Endothelial cell of umbilical vein (primary cell): ENCODE data around the gene GRK1. TPM values are rescaled to one million over a fixed set of nuclear protein-coding genes. Genes with fewer than 3 reads are reported as not detected.

Experiments
- BruUV-seq: library from RNA; stranded (reverse); fragments of 400-500 nt; replicated peaks from 2 replicates; lab custom pipeline; 2021; lab: Mats Ljungman, UMichigan
- CTCF ChIA-PET: fragments of 300-600, 350-600 bp; sonication (Branson Sonifier 250); formaldehyde crosslinking; loops from one replicate; lab custom pipeline; 2021; ENCODE audit warnings: antibody characterized with exemption, inconsistent platforms; lab: Charles Lee
- POLR2A ChIA-PET: fragments of 300-600, 350-600 bp; sonication (Branson Sonifier 250); formaldehyde crosslinking; loops from one replicate; lab custom pipeline; 2021; ENCODE audit warnings: antibody characterized with exemption, inconsistent platforms; lab: Charles Lee
- DNase-seq: peaks from one replicate; pipeline ENCODE4 v3.0.0-alpha.2; 2011; ENCODE audit warnings: low read depth, low spot score
- FAIRE-seq: peaks from 2 replicates; lab custom pipeline; 2011; peaks lifted over from hg19 to GRCh38; lab: Jason Lieb, UNC
- H2AFZ ChIP-seq: 2 replicates; pipeline ENCODE4 v1.6.0; 2012; ENCODE audit warnings: low read depth, low read length, control low read depth, inconsistent platforms
- H3K27ac ChIP-seq: 2 replicates; pipeline ENCODE4 v1.5.1; 2011; ENCODE audit warnings: low read depth, mild to moderate bottlenecking, control low read depth, low read length, moderate library complexity; ENCODE audit not compliant: insufficient read depth
- H3K27me3 ChIP-seq, 2 experiments: 2 replicates each; pipeline versions ENCODE4 v1.6.0 to v1.6.1; 2011; ENCODE audit warnings: low read length in 2 of 2, mixed read lengths in 1 of 2; ENCODE audit not compliant: control insufficient read depth in 2 of 2, insufficient read depth in 2 of 2
- H3K36me3 ChIP-seq, 2 experiments: 2 replicates in 1 of 2; 3 replicates in 1 of 2; pipeline ENCODE4 v1.5.1; 2011; ENCODE audit warnings: low read length in 2 of 2, mild to moderate bottlenecking in 1 of 2, moderate library complexity in 1 of 2; ENCODE audit not compliant: control insufficient read depth in 2 of 2, insufficient read depth in 2 of 2; ENCODE audit errors: extremely low read depth in 1 of 2
- H3K4me1 ChIP-seq: 3 replicates; pipeline ENCODE4 v1.5.1; 2011; ENCODE audit warnings: mild to moderate bottlenecking, low read length; ENCODE audit not compliant: control insufficient read depth, insufficient read depth; ENCODE audit errors: extremely low read depth
- H3K4me2 ChIP-seq: 2 replicates; pipeline ENCODE4 v1.6.1; 2011; ENCODE audit warnings: low read length, control low read depth, mixed read lengths; ENCODE audit not compliant: insufficient read depth
- H3K4me3 ChIP-seq, 3 experiments: fragments of 200-600 bp in 1 of 3; sonication (generic), shearing (Covaris generic) in 1 of 3; replicated peaks in 1 of 3; 2 replicates each; pipeline ENCODE4 v1.5.1; 2011 to 2016; ENCODE audit warnings: control low read depth in 3 of 3, low read length in 3 of 3, mild to moderate bottlenecking in 2 of 3, inconsistent platforms in 1 of 3, low read depth in 1 of 3, moderate library complexity in 1 of 3; ENCODE audit not compliant: insufficient read depth in 1 of 3
- H3K79me2 ChIP-seq: 2 replicates; pipeline ENCODE4 v1.6.0; 2012; ENCODE audit warnings: low read length, inconsistent platforms; ENCODE audit not compliant: control insufficient read depth, insufficient read depth
- H3K9ac ChIP-seq: replicated peaks from 2 replicates; pipeline ENCODE3; 2011; ENCODE audit warnings: low read length, control low read depth; ENCODE audit not compliant: insufficient read depth; ENCODE audit errors: extremely low read depth
- H3K9me1 ChIP-seq: replicated peaks from 3 replicates; pipeline ENCODE4 v1.6.0; 2011; ENCODE audit warnings: mild to moderate bottlenecking, low read length; ENCODE audit not compliant: control insufficient read depth, insufficient read depth; ENCODE audit errors: extremely low read depth
- H3K9me3 ChIP-seq: replicated peaks from 2 replicates; pipeline ENCODE4 v1.5.1; 2012; ENCODE audit warnings: low read length, inconsistent platforms; ENCODE audit not compliant: control insufficient read depth, insufficient read depth
- H4K20me1 ChIP-seq: replicated peaks from 2 replicates; pipeline ENCODE3; 2011; ENCODE audit warnings: mild to moderate bottlenecking, low read length; ENCODE audit not compliant: control insufficient read depth, insufficient read depth; ENCODE audit errors: extremely low read depth
- CTCF ChIP-seq, 2 donors: IDR thresholded peaks; 1 replicate in 1 of 2; 2 replicates in 1 of 2; pipeline ENCODE4 v1.5.1; 2011; ENCODE audit warnings: low read length in 2 of 2, mild to moderate bottlenecking in 2 of 2, moderate library complexity in 2 of 2, control low read depth in 1 of 2, inconsistent platforms in 1 of 2, low read depth in 1 of 2; ENCODE audit not compliant: insufficient read depth in 1 of 2; ENCODE audit errors: extremely low read depth in 1 of 2
- EZH2 ChIP-seq: IDR thresholded peaks from 2 replicates; pipeline ENCODE4 v1.6.1; 2012; ENCODE audit warnings: borderline replicate concordance, low read depth, mild to moderate bottlenecking, moderate library complexity, low read length, inconsistent platforms; ENCODE audit not compliant: severe bottlenecking
- FOS ChIP-seq: IDR thresholded peaks from 2 replicates; pipeline ENCODE4 v1.6.1; 2011; ENCODE audit warnings: mild to moderate bottlenecking, low read length, moderate library complexity, borderline replicate concordance; ENCODE audit not compliant: insufficient read depth
- GATA2 ChIP-seq: IDR thresholded peaks from 2 replicates; pipeline ENCODE4 v1.7.0; 2011; ENCODE audit warnings: low read depth, mild to moderate bottlenecking, moderate library complexity, mixed read lengths, low read length; ENCODE audit not compliant: insufficient read length, insufficient read depth
- JUN ChIP-seq: IDR thresholded peaks from 2 replicates; pipeline ENCODE4 v1.6.1; 2011; ENCODE audit warnings: borderline replicate concordance, low read depth; ENCODE audit not compliant: insufficient read length, insufficient read depth
- MAX ChIP-seq: IDR thresholded peaks from 2 replicates; pipeline ENCODE4 v1.6.1; 2011; ENCODE audit not compliant: insufficient read depth, insufficient read length
- MYC ChIP-seq: IDR thresholded peaks from one replicate; pipeline ENCODE4 v1.6.1; 2011; ENCODE audit warnings: mild to moderate bottlenecking, low read depth, low read length
- POLR2A ChIP-seq: IDR thresholded peaks from 2 replicates; pipeline ENCODE4 v1.6.1; 2012; ENCODE audit warnings: low read depth, mild to moderate bottlenecking, control low read depth, low read length
- POLR2AphosphoS5 ChIP-seq: IDR thresholded peaks from 2 replicates; pipeline ENCODE4 v1.6.1; 2012; ENCODE audit warnings: low read depth, mild to moderate bottlenecking, control low read depth, low read length, moderate library complexity; ENCODE audit not compliant: insufficient read depth
- dilution Hi-C: fragments of 300-500 bp; cut with MboI; formaldehyde crosslinking; loops from one replicate; pipeline ENCODE4 v1.15.0; 2019; ENCODE audit warnings: low sequenced_read_pairs; ENCODE audit not compliant: extremely low pct_ligation_motif_present
- intact Hi-C: fragments of 100-400 bp; cut with micrococcal nuclease; formaldehyde crosslinking; loops from one replicate; pipeline ENCODE4 v1.10.0; 2022
- polyA plus RNA-seq, 4 experiments: library from polyadenylated mRNA; depleted of rRNA in 3 of 4; stranded (reverse) in 3 of 4; unstranded in 1 of 4; fragments of >200 nt; gene quantifications; 2 replicates each; pipeline versions ENCODE4 v1.2.1 to v1.2.3, GENCODE V29; 2011 to 2012; ENCODE audit warnings: missing spikeins in 1 of 4
- total RNA-seq: library from RNA; stranded (reverse); gene quantifications from 2 replicates; pipeline ENCODE4 v1.2.3, GENCODE V29; 2021

Gene GRK1
- total and polyA plus RNA-seq, 2 donors (not counting 3 experiments of a cell fraction or from before 2014, with no cell fraction given): not detected

GRCh38 chr13:113646921-113647340, 20.1 kb upstream of the GRK1 start:
- H3K9ac ChIP-seq: no peak overlapping the region
- FAIRE-seq (no peak), DNase-seq (no peak)
- H3K4me1 ChIP-seq: peaks cover 4% of the 10 kb centered on the region
- no peak overlapping the region for H3K4me3 ChIP-seq
- H3K9me1 ChIP-seq: no peaks in the 10 kb centered on the region
- intact Hi-C loops: no loop called here
- no peaks in the 10 kb centered on the region for H3K36me3 ChIP-seq
- TF ChIP-seq CTCF (IDR thresholded peaks at IDR 0.05; ENCODE audit: extremely low read depth in 1 of 2, insufficient read depth in 1 of 2, low read depth in 1 of 2, low read length in 2 of 2) (no peak), JUN (no peak), POLR2A (no peak), MAX (no peak), GATA2 (no peak), MYC (no peak), FOS (no peak), POLR2AphosphoS5 (no peak), EZH2 (no peak)
- no TSS peak for BruUV-seq
- H3K27ac ChIP-seq: no peak overlapping the region
- H3K27me3 ChIP-seq: no peaks in the 10 kb centered on the region
- no peak overlapping the region for H3K4me2 ChIP-seq
- dilution Hi-C loops: no loop called here
- CTCF ChIA-PET: interaction anchor here (0.6 to 1.2 kb wide), 3 partner anchors 8 to 68 kb away, joined by 3 read pairs; no protein-coding TSS in a partner anchor
- no peak overlapping the region for H2AFZ ChIP-seq
- POLR2A ChIA-PET: no interaction called here
- H3K9me3 ChIP-seq: no peaks in the 10 kb centered on the region
- H4K20me1 ChIP-seq: no peaks in the 10 kb centered on the region
- no peaks in the 10 kb centered on the region for H3K79me2 ChIP-seq
